Breast epithelium (tissue), 4 donors: ENCODE measurements around the gene EGR4. TPM values are rescaled to one million over a fixed set of nuclear protein-coding genes. Genes with fewer than 3 reads are reported as not detected.

Experiments
- DNase-seq, 2 donors: peaks; one replicate each; pipeline ENCODE4 v3.0.0-alpha.2; 2019; ENCODE audit warnings: low spot score in 2 of 2
- H3K27ac ChIP-seq, 2 donors: fragments of 200-600 bp; sonication (generic) in 1 of 2; one replicate each; pipeline ENCODE4 v1.5.1; 2016 to 2019; ENCODE audit warnings: mild to moderate bottlenecking in 1 of 2
- H3K27me3 ChIP-seq, 2 donors: fragments of 200-600 bp; sonication (generic) in 1 of 2; one replicate each; pipeline versions ENCODE4 v1.5.1 to v1.6.0; 2017 to 2019; ENCODE audit warnings: control low read depth in 1 of 2, mild to moderate bottlenecking in 1 of 2
- H3K36me3 ChIP-seq: fragments of 200-600 bp; one replicate; pipeline ENCODE4 v1.5.1; 2019
- H3K4me1 ChIP-seq, 2 donors: fragments of 200-600 bp; sonication (generic); one replicate each; pipeline ENCODE4 v1.5.1; 2016 to 2019; ENCODE audit warnings: control low read depth in 1 of 2
- H3K4me3 ChIP-seq, 3 donors: fragments of 200-600 bp; sonication (generic); 1 replicate in 2 of 3; 2 replicates in 1 of 3; pipeline ENCODE4 v1.5.1; 2016 to 2019; ENCODE audit warnings: mild to moderate bottlenecking in 3 of 3, moderate library complexity in 2 of 3
- H3K9me3 ChIP-seq, 2 donors: fragments of 200-600 bp; sonication (generic) in 1 of 2; one replicate each; pipeline ENCODE4 v1.5.1; 2016 to 2019; ENCODE audit warnings: control low read depth in 1 of 2
- CTCF ChIP-seq, 3 donors: fragments of 450-650 bp; IDR thresholded peaks; one replicate each; pipeline ENCODE4 v1.5.1; 2016 to 2017; ENCODE audit warnings: antibody characterized with exemption in 3 of 3, mild to moderate bottlenecking in 3 of 3, moderate library complexity in 3 of 3
- POLR2A ChIP-seq: fragments of 450-650 bp; IDR thresholded peaks from one replicate; pipeline ENCODE4 v1.6.1; 2016; ENCODE audit warnings: antibody characterized with exemption, mild to moderate bottlenecking, moderate library complexity
- POLR2AphosphoS5 ChIP-seq, 3 donors: sonication (generic); formaldehyde crosslinking; IDR thresholded peaks; one replicate each; pipeline ENCODE4 v1.6.1; 2017; ENCODE audit warnings: antibody characterized with exemption in 3 of 3
- intact Hi-C: fragments of 100-400 bp; cut with DNase I; formaldehyde crosslinking; loops from one replicate; pipeline ENCODE4 v1.15.1; 2023; ENCODE audit warnings: low total_unique reads
- total RNA-seq, 3 donors: library from RNA; depleted of rRNA; stranded (reverse); fragments of >200 nt; gene quantifications; one replicate each; pipeline ENCODE4 v1.1.0, GENCODE V29; 2016

The EGR4 gene
- total RNA-seq, 3 donors from 2014 or later: not detected

- TF ChIP-seq POLR2AphosphoS5 (IDR thresholded peaks at IDR 0.05): no peak
- no peak for TF ChIP-seq POLR2A
- TF ChIP-seq CTCF (IDR thresholded peaks at IDR 0.05): no peak
- Histone ChIP-seq H3K36me3 (no peaks in the 10 kb centered on the region), H3K27ac (no peak overlapping the region), H3K27me3 (no peaks in the 10 kb centered on the region), H3K4me1 (peaks cover 0 to 5% of the 10 kb centered on the region in 2 donors), H3K4me3 (no peak overlapping the region), H3K9me3 (no peaks in the 10 kb centered on the region)
- DNase-seq: no peak
- intact Hi-C loops: no loop called here
Observed at GRCh38 chr2:73272270-73272669, 21.1 kb downstream of the EGR4 start.

DNA sequence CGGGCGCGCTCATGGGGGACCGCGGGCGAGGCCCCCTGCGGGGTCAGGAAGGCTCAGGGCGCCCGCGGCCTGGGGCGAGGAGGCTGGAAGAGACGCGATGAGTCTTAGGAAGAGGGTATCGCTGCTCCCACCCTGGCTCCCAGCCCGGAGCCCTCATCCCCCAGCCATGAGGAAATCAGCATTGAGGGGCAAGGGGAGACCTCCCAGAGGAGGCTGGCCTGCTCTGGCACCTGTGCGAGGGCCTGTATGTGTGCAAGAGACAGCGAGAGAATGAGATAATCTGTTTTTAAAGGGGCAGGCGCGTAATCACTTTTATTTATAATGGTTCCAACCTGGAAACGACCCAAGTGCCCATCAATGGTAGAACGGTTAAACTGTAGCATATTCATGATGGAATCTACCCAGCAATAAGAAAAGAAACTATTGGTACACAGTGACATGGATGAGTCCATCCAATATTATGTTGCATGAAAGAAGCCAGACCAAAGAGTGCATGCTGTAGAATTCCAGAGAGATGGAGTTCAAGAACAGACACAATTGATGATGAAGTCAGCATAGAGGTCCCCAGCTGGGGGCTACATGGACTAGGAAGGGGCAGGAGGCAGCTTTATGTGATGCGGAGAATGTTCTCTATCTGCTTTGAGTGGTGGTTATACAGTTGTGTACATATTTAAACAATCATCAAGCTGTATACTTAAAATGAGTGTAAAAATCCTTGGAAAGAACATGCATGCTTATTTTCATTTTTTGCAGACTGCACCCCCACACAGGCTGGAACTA, 23.5 kb downstream of the EGR4 start:
- H3K36me3 ChIP-seq: no peaks in the 10 kb centered on the region
- H3K4me3 ChIP-seq: peak overlapping the region in 2 of 3 donors; percentile 52 to 70
- DNase-seq: no peak
- intact Hi-C loops: no loop called here
- H3K4me1 ChIP-seq: peaks cover 0 to 5% of the 10 kb centered on the region in 2 donors
- no peaks in the 10 kb centered on the region for H3K27me3 ChIP-seq
- no peaks in the 10 kb centered on the region for H3K9me3 ChIP-seq
- no peak overlapping the region for H3K27ac ChIP-seq
- no peak for TF ChIP-seq CTCF (IDR thresholded peaks at IDR 0.05)
- TF ChIP-seq POLR2AphosphoS5 (IDR thresholded peaks at IDR 0.05): no peak
- no peak for TF ChIP-seq POLR2A

- no peak for TF ChIP-seq POLR2AphosphoS5 (IDR thresholded peaks at IDR 0.05)
- TF ChIP-seq POLR2A: no peak
- no peak for TF ChIP-seq CTCF (IDR thresholded peaks at IDR 0.05)
- Histone ChIP-seq H3K9me3 (no peaks in the 10 kb centered on the region), H3K4me3 (peak overlapping the region in 2 of 3 donors; percentile 52 to 70), H3K27me3 (no peaks in the 10 kb centered on the region), H3K36me3 (no peaks in the 10 kb centered on the region), H3K27ac (peak overlapping the region in 1 of 2 donors; percentile 38), H3K4me1 (peaks cover 0 to 5% of the 10 kb centered on the region in 2 donors)
- intact Hi-C loops: no loop called here
- peak in 1 of 2 donors; percentile 61 for DNase-seq
Observed at GRCh38 chr2:73268830-73269685, 24.3 kb downstream of the EGR4 start.

GRCh38 chr2:73268366-73268829, 24.9 kb downstream of the EGR4 start:
- peaks cover 0 to 5% of the 10 kb centered on the region in 2 donors for H3K4me1 ChIP-seq
- H3K9me3 ChIP-seq: no peaks in the 10 kb centered on the region
- peak overlapping the region in 2 of 3 donors; percentile 52 to 70 for H3K4me3 ChIP-seq
- intact Hi-C loops: no loop called here
- H3K36me3 ChIP-seq: no peaks in the 10 kb centered on the region
- no peak for DNase-seq
- no peaks in the 10 kb centered on the region for H3K27me3 ChIP-seq
- TF ChIP-seq CTCF (IDR thresholded peaks at IDR 0.05): no peak
- TF ChIP-seq POLR2AphosphoS5 (IDR thresholded peaks at IDR 0.05): no peak
- TF ChIP-seq POLR2A: no peak
- peak overlapping the region in 1 of 2 donors; percentile 38 for H3K27ac ChIP-seq
